ENCODE data around the gene NXPE3.

NXPE3 gene

DNA sequence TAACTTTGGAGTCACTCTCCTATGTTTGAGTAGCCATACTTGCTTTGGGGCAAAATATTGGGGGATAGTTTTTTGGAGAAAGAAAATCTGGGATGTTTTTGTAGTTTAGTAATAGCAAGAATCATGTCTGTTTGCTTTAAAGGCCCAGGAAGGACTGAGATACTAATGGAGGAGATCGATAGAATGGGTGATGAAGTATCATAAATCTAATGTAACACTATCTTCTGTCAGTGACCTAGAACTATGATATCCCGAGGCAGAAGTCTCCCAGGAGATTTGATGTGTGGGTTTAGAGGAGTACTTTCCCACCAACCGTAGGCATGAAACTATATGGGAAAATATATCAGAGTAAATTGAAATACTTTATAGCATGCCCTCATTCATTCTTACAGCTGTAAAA is 49.3 kb downstream of the NXPE3 start:
- H3K27ac ChIP-seq (replicated peaks) = no peak overlapping the region
- H3K27me3 ChIP-seq (ENCODE audit: insufficient read depth, poor library complexity, severe bottlenecking) = no peaks in the 10 kb centered on the region
- no peak for TF ChIP-seq GABPA (IDR thresholded peaks at IDR 0.05; ENCODE audit: low read depth)
- no peak for TF ChIP-seq REST (IDR thresholded peaks at IDR 0.05; ENCODE audit: insufficient replicate concordance, low read depth)
- no peak for TF ChIP-seq SPI1 (IDR thresholded peaks at IDR 0.05; ENCODE audit: borderline replicate concordance, low read depth)
- no peak for TF ChIP-seq CTCF (IDR thresholded peaks at IDR 0.05; ENCODE audit: insufficient read depth, low read length)
- no peak for TF ChIP-seq POLR2AphosphoS5 (IDR thresholded peaks at IDR 0.05; ENCODE audit: low read depth)
- H3K4me3 ChIP-seq (replicated peaks; ENCODE audit: insufficient read depth, low read length) = no peak overlapping the region
- DNase-seq (ENCODE audit: low read depth in 1 of 2, low spot score in 1 of 2) = no peak

DNA sequence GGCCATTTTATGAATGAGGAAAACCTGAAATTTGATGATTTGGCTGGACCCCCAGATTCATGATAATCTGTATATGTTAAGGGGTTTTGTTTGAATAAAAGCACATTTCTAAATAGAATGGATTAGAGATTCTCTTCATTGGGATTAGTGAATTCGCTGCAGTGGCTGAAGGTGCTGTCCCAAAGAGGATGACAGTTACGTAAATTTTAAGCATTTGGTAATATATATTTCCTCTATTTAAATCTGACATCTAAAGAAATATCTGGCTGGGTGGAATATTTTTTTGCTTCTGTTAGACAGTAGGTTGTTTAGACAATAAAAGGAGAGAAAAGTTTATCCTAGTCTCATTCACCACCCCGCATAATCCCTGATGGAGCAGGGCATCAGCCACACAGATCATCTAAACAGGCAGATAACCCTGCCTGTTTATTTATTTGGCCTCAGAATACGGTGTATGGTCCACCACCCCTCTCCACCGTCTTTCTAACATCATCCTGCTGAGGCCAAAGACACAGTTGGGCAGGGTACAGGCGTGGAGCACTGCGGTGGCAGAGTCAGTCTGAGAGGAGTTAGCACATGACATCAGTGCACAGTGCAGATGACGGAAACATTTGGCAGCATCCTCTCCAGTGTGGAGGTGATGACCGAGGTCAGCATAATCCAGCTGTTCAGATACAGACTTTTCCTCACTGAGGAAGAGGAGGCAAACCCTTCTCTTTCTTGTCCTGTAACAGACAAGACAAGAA is 49.9 kb downstream of the NXPE3 start:
- TF ChIP-seq CTCF (IDR thresholded peaks at IDR 0.05; ENCODE audit: insufficient read depth, low read length) = no peak
- TF ChIP-seq REST (IDR thresholded peaks at IDR 0.05; ENCODE audit: insufficient replicate concordance, low read depth) = no peak
- TF ChIP-seq POLR2AphosphoS5 (IDR thresholded peaks at IDR 0.05; ENCODE audit: low read depth) = no peak
- no peak for TF ChIP-seq GABPA (IDR thresholded peaks at IDR 0.05; ENCODE audit: low read depth)
- no peak for TF ChIP-seq SPI1 (IDR thresholded peaks at IDR 0.05; ENCODE audit: borderline replicate concordance, low read depth)
- H3K27ac ChIP-seq (replicated peaks) = no peak overlapping the region
- no peaks in the 10 kb centered on the region for H3K27me3 ChIP-seq (ENCODE audit: insufficient read depth, poor library complexity, severe bottlenecking)
- DNase-seq (ENCODE audit: low read depth in 1 of 2, low spot score in 1 of 2) = no peak
- H3K4me3 ChIP-seq (replicated peaks; ENCODE audit: insufficient read depth, low read length) = no peak overlapping the region

GRCh38 chr3:101829437-101829830 is 50.4 kb downstream of the NXPE3 start:
- DNase-seq (ENCODE audit: low read depth in 1 of 2, low spot score in 1 of 2) = no peak
- H3K4me3 ChIP-seq (replicated peaks; ENCODE audit: insufficient read depth, low read length) = no peak overlapping the region
- TF ChIP-seq SPI1 (IDR thresholded peaks at IDR 0.05; ENCODE audit: borderline replicate concordance, low read depth) = no peak
- no peak for TF ChIP-seq GABPA (IDR thresholded peaks at IDR 0.05; ENCODE audit: low read depth)
- no peak for TF ChIP-seq CTCF (IDR thresholded peaks at IDR 0.05; ENCODE audit: insufficient read depth, low read length)
- no peaks in the 10 kb centered on the region for H3K27me3 ChIP-seq (ENCODE audit: insufficient read depth, poor library complexity, severe bottlenecking)
- no peak overlapping the region for H3K27ac ChIP-seq (replicated peaks)

GRCh38 chr3:101829874-101830273 is 50.9 kb downstream of the NXPE3 start:
- Histone ChIP-seq H3K27ac (replicated peaks) (no peak overlapping the region), H3K27me3 (ENCODE audit: insufficient read depth, poor library complexity, severe bottlenecking) (no peaks in the 10 kb centered on the region), H3K4me3 (replicated peaks; ENCODE audit: insufficient read depth, low read length) (no peak overlapping the region)
- no peak for DNase-seq (ENCODE audit: low read depth in 1 of 2, low spot score in 1 of 2)
- TF ChIP-seq REST (IDR thresholded peaks at IDR 0.05; ENCODE audit: insufficient replicate concordance, low read depth) = no peak
- TF ChIP-seq CTCF (IDR thresholded peaks at IDR 0.05; ENCODE audit: insufficient read depth, low read length) = no peak
- TF ChIP-seq POLR2AphosphoS5 (IDR thresholded peaks at IDR 0.05; ENCODE audit: low read depth) = no peak
- TF ChIP-seq SPI1 (IDR thresholded peaks at IDR 0.05; ENCODE audit: borderline replicate concordance, low read depth) = no peak
- no peak for TF ChIP-seq GABPA (IDR thresholded peaks at IDR 0.05; ENCODE audit: low read depth)

Data from HL-60 (cell line).